Smooth muscle cell (in vitro differentiated cells): Measurements from ENCODE around the gene TMEM40. TPM values are rescaled to one million over a fixed set of nuclear protein-coding genes. Genes with fewer than 3 reads are reported as not detected.
"Not testable (repeated sequence)": the region's sequence is repeated elsewhere in the genome, so short reads cannot be mapped to it uniquely, and the experiment has no call there.

Source experiments
- DNase-seq: peaks from one replicate; lab custom pipeline; 2025; ENCODE audit not compliant: unreplicated experiment; lab: John Stamatoyannopoulos, UW
- H2AFZ ChIP-seq: fragments of 200-600 bp; sonication (generic); 2 replicates; pipeline ENCODE4 v1.6.0; 2016; ENCODE audit warnings: antibody characterized with exemption, low read depth, mild to moderate bottlenecking
- H3F3A ChIP-seq: fragments of 200-600 bp; sonication (generic); 2 replicates; pipeline ENCODE4 v1.6.0; 2017; ENCODE audit warnings: antibody characterized with exemption, low read depth
- H3K27ac ChIP-seq: fragments of 200-600 bp; sonication (generic); 2 replicates; pipeline ENCODE4 v1.5.1; 2016; ENCODE audit warnings: low read depth, mild to moderate bottlenecking
- H3K27me3 ChIP-seq: fragments of 200-600 bp; sonication (generic); 2 replicates; pipeline ENCODE4 v1.6.1; 2016; ENCODE audit warnings: low read depth, mild to moderate bottlenecking
- H3K36me3 ChIP-seq: fragments of 200-600 bp; sonication (generic); 2 replicates; pipeline ENCODE4 v1.5.1; 2016; ENCODE audit warnings: low read depth
- H3K4me1 ChIP-seq: fragments of 200-600 bp; sonication (generic); 2 replicates; pipeline ENCODE4 v1.5.1; 2016; ENCODE audit warnings: low read depth
- H3K4me2 ChIP-seq: fragments of 200-600 bp; sonication (generic); 2 replicates; pipeline ENCODE4 v1.6.0; 2016; ENCODE audit warnings: mild to moderate bottlenecking
- H3K4me3 ChIP-seq: fragments of 200-600 bp; sonication (generic); 2 replicates; pipeline ENCODE4 v1.5.1; 2016; ENCODE audit warnings: mild to moderate bottlenecking
- H3K79me2 ChIP-seq: fragments of 200-600 bp; sonication (generic); 2 replicates; pipeline ENCODE4 v1.6.0; 2016; ENCODE audit warnings: low read depth, mild to moderate bottlenecking
- H3K9ac ChIP-seq: fragments of 200-600 bp; sonication (generic); 2 replicates; pipeline ENCODE4 v1.6.0; 2016; ENCODE audit warnings: low read depth
- H3K9me3 ChIP-seq: fragments of 200-600 bp; sonication (generic); replicated peaks from 2 replicates; pipeline ENCODE4 v1.5.1; 2016; ENCODE audit warnings: low read depth
- H4K20me1 ChIP-seq: fragments of 200-600 bp; sonication (generic); 2 replicates; pipeline ENCODE4 v1.6.0; 2016; ENCODE audit warnings: low read depth
- WGBS: methylation state at CpG from one replicate; pipeline ENCODE4 v1.1.7; 2016; ENCODE audit warnings: low lambda C conversion rate; 5-methylcytosine and 5-hydroxymethylcytosine counted together
- polyA plus RNA-seq: library from polyadenylated mRNA; unstranded; fragments of >200 nt; fragmentation: Nextera tagmentation; extraction: Ambion mirVana; gene quantifications from 2 replicates; pipeline ENCODE4 v1.2.1, GENCODE V29; 2016
- total RNA-seq: library from RNA; depleted of rRNA; stranded (reverse); fragments of >200 nt; gene quantifications from 2 replicates; pipeline ENCODE4 v1.2.3, GENCODE V29; 2014
- TF ChIP-seq, protein P1 (sequence below): fragments of 200-600 bp; sonication (generic); IDR thresholded peaks from 2 replicates; pipeline ENCODE4 v1.5.1; 2017; ENCODE audit warnings: borderline replicate concordance, mild to moderate bottlenecking, antibody characterized with exemption; ENCODE audit not compliant: insufficient read depth, poor library complexity, severe bottlenecking

Gene TMEM40
- total and polyA plus RNA-seq, 2 experiments from 2014 or later: 6.7 to 6.8 TPM

DNA sequence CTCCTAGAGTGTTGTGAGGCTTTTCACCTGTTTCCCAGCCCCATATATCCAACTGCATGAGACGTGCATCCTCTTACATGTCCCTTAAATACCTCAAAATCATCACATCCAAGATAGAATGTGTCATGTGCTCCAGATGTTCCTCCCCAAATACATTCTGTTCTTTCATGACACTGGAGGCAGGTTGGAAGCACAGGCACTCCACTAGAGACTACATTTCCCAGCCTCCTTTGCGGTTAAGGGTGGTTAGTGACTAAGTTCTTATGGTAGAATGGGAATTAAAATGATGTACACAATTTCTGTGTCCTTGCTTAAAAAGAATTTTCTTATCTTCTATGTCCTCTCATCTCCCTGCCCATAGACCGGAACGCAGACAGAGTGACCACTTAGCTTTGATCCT lies 34.3 kb downstream of the TMEM40 start:
- TF ChIP-seq, protein P1, sequence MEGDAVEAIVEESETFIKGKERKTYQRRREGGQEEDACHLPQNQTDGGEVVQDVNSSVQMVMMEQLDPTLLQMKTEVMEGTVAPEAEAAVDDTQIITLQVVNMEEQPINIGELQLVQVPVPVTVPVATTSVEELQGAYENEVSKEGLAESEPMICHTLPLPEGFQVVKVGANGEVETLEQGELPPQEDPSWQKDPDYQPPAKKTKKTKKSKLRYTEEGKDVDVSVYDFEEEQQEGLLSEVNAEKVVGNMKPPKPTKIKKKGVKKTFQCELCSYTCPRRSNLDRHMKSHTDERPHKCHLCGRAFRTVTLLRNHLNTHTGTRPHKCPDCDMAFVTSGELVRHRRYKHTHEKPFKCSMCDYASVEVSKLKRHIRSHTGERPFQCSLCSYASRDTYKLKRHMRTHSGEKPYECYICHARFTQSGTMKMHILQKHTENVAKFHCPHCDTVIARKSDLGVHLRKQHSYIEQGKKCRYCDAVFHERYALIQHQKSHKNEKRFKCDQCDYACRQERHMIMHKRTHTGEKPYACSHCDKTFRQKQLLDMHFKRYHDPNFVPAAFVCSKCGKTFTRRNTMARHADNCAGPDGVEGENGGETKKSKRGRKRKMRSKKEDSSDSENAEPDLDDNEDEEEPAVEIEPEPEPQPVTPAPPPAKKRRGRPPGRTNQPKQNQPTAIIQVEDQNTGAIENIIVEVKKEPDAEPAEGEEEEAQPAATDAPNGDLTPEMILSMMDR: no peak
- Histone ChIP-seq H3K36me3 (no peaks in the 10 kb centered on the region), H3F3A (no peaks in the 10 kb centered on the region), H3K9ac (no peak overlapping the region), H4K20me1 (no peaks in the 10 kb centered on the region), H3K4me1 (no peaks in the 10 kb centered on the region), H2AFZ (no peak overlapping the region), H3K9me3 (no peaks in the 10 kb centered on the region), H3K79me2 (no peaks in the 10 kb centered on the region), H3K4me3 (no peak overlapping the region), H3K4me2 (no peak overlapping the region), H3K27ac (no peak overlapping the region), H3K27me3 (no peaks in the 10 kb centered on the region)
- WGBS: 78% methylated on average over 4 of the region's 4 CpGs
- DNase-seq: no peak

DNA sequence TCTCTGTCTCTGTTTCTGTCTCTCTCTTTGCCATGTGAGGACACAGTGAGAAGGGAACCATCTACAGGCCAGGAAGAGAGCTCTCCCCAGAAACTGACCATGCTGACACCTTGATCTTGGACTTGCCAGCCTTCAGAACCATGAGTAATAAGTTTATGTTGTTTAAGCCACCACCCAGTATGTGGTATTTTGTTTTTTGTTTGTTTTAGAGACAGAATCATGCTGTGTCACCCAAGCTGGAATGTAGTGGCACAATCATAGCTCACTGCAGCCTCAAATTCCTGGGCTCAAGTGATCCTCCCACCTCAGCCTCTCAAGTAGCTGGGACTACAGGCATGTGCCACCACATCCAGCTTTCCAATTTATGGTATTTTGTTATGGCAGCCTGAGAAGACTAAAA lies 35.7 kb downstream of the TMEM40 start:
- not testable (repeated sequence) for H3F3A ChIP-seq, H3K79me2 ChIP-seq, H3K27ac ChIP-seq, H3K4me1 ChIP-seq, DNase-seq, H3K9ac ChIP-seq, H3K4me3 ChIP-seq, H3K4me2 ChIP-seq, H3K9me3 ChIP-seq, H4K20me1 ChIP-seq, H3K36me3 ChIP-seq, H2AFZ ChIP-seq, H3K27me3 ChIP-seq

DNA sequence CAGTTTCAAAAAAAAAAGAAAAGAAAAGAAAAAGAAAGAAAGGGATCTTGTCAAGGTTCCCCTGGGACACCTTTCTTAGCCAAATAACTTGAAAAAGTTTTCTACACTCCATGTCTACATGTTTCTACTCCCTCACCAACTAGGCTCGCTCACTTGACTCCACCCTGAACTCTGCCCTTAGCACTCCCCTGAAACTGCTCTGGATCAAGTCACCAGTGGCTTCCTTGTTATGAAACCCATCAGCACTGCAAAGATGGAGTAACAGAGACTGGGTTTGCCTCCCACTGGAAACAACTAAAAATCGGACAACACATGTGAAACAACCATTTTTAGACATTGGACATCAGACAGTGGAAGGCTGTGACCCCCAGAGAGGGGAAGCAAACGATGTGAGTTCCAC lies 36.8 kb downstream of the TMEM40 start:
- Histone ChIP-seq H3F3A (no peaks in the 10 kb centered on the region), H3K27me3 (no peaks in the 10 kb centered on the region), H3K4me2 (no peak overlapping the region), H2AFZ (no peak overlapping the region), H3K4me1 (no peaks in the 10 kb centered on the region), H3K9me3 (no peaks in the 10 kb centered on the region), H3K36me3 (no peaks in the 10 kb centered on the region), H3K9ac (no peak overlapping the region), H3K27ac (no peak overlapping the region), H3K4me3 (no peak overlapping the region), H3K79me2 (no peaks in the 10 kb centered on the region), H4K20me1 (no peaks in the 10 kb centered on the region)
- WGBS: 88% methylated on average over 3 of the region's 3 CpGs
- TF ChIP-seq, protein P1: no peak
- no peak for DNase-seq

DNA sequence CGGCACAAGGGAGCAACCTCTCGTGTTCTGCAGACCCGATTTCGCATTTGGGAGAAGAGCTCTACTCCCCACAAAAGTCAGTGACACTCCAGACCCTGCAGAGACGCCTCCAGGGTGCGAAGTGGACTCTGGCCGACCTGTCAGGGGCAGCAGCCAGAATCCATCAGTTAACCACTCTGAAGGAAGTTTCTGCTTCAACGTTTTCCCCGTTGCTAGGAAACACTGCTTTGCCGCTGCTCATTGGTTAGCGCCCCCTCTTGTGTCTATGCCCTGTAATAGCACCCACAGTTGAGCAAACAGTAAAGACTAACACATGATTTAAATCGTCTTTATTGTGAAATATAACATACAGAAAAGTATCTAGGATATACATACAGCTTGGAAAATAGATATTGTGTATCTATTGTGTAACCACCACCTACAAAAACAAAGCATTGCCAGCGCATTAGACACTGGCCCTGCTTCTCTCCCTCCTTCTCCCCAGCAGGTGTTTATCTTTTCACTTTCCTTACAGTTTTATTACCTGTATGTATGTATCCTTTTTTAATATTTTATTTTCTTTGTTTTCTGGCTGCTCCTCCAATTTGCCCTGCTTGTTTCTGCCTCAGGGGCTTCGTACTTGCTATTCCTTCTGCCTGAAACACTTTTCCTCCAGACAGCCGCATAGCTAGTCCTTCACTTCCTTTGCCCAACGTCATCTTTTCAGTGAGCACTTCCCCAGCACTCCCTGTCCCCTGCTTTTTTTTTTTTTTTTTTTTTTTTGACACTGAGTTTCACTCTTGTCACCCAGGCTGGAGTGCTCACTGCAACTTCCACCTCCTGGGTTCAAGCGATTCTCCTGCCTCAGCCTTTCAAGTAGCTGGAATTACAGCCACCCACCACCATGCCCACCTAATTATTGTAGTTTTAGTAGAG lies 38.8 kb downstream of the TMEM40 start:
- DNase-seq: peak; percentile 18
- H3K4me2 ChIP-seq: peak overlapping the region; percentile 70
- no peaks in the 10 kb centered on the region for H3K36me3 ChIP-seq
- H3K9me3 ChIP-seq: no peaks in the 10 kb centered on the region
- H2AFZ ChIP-seq: peak overlapping the region; percentile 35
- no peaks in the 10 kb centered on the region for H3K27me3 ChIP-seq
- no peak overlapping the region for H3K27ac ChIP-seq
- H4K20me1 ChIP-seq: no peaks in the 10 kb centered on the region
- H3K79me2 ChIP-seq: no peaks in the 10 kb centered on the region
- no peak overlapping the region for H3K9ac ChIP-seq
- no peak overlapping the region for H3K4me3 ChIP-seq
- TF ChIP-seq, protein P1: peak; percentile 84
- WGBS: 26% methylated on average over 17 of the region's 17 CpGs
- no peaks in the 10 kb centered on the region for H3F3A ChIP-seq
- no peaks in the 10 kb centered on the region for H3K4me1 ChIP-seq
